GM19467 (cell line): ENCODE results near the gene RPS6KA2.

Source experiments
- ATAC-seq: cut with Tn5 transposase; IDR thresholded peaks from one replicate; pipeline ENCODE4 v1.9.1; 2021; ENCODE audit warnings: mild to moderate bottlenecking, moderate library complexity; ENCODE audit not compliant: unreplicated experiment

Gene RPS6KA2

DNA sequence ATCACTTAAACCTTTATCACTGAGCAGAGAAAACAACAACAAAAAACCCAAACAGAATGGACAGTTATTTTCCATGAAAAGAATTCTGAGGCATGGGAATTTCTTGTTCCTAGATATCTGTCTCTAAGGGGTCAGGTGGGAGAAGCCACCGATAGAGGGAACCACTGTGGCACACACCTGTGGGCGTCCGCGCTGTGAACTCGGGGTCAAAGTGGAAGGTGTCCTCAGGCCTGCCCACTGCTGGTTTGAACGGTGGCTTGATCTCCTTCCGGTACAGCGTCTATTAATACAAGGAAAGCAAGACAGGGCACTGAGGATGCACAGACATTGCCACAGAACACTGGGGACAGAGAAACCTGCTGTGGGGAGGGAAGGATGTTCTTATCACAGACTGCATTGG, 167.8 kb downstream of the RPS6KA2 start:
- ATAC-seq, result no peak

DNA sequence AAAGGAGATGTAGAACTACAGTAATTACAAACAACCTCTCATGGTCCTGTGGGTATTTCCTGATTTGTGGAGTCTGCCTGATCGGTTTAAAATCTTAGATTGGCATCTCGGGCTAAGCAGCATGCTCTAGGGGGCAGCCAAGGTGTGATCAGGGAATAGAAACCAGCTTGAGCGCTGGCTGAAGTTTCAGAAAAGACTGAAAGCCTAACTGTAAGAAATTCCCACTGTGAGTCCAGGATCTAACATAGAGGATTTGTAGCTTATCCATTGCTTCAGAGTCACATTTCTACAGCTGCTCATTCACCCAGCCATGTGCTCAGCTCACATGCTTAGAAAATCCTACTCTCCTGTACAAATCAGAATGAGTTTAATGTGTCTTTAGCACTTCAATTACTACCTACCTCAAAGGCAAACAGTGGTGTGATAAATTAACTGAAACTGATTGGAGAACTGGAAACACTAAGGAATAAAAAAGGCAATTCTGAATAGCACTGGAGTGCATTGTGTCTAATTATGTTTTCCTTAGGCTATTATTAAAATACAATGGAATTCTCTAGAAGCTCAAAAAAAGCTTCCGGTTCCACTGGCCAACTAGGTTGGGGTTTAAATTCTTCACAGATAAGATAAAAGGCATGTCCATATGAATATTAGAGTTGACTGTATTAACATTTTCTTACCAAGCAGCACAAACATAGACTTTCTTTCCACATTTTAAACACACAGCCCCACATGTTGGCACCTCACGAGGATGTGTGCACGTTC, 170.5 kb downstream of the RPS6KA2 start:
- no peak for ATAC-seq

DNA sequence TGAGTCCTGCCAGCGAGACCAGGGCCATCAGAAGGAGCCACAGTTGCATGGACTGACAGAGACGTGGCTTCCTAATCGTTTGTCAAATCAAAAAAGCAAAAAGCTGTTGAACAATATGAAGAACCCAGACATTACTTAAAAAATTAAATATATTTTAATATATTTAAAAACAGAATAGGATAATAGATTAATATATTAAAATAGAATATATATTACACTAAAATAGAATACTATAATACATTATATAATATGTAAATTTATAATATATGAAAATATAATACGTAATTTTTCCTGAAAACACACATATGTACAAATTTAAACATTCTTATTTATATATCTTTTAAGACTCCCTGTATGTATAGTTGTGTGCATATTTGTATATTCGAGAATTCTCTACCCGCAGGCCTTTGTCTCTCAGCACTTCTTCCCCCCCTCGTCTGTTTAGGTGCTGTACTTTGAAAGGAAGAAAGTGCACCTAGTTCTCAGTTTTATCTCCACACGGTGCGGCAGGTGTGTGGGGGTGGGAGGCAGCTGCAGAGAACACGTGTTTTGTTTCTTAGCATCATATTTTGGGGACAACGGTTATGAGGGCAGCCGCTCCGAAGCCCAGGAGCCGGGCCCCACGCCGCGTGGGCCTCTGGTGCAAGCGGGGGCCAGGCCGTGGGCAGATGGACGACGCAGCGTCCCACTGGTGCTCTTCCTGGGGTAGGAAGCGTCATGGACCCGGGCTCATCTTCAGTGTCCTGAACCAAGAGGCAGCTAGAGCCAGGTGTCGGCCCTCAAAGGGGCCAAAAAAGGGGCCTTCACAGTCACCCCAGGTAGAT, 172.1 kb downstream of the RPS6KA2 start:
- ATAC-seq, result no peak

DNA sequence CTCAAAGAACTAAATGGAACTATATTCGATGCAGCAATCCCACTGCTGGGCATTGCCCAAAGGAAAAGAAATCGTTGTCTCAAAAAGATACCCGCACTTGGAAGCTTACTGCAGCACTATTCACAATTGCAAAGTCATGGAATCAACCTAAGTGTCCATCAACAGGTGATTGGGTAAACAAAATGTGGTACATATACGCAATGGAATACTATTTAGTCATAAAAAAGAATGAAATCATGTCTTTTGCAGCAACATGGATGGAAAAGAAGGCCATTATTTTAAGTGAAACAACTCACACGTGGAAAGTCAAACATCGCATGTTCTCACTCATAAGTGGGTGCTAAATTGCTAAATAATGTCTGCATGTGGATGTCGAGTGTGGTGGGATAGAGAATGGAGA, 173.4 kb downstream of the RPS6KA2 start:
- ATAC-seq, result no peak

DNA sequence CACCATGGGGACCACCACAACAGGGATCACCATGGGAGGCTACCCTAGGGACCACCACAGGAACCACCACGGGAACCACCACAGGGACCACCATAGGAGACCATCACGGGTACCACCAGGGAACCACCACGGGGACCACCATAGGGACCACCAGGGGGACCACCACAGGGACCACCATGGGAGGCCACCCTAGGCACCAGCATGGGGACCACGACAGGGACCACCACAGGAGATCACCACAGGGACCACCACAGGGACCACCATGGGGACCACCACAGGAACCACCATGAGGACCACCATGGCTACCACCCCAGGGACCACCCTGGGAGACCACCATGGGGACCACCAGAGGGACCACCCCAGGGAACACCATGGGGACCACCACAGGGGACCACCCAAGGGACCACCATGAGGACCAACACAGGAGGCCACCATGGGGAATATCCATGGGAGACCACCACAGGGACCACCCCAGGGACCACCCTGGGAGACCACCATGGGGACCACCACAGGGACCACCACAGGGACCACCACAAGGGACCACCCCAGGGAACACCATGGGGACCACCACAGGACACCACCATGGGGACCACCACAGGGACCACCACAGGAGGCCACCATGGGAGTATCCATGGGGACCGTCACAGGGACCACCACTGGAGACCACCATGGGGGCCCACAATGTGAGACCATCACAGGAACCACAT, 176.7 kb downstream of the RPS6KA2 start:
- ATAC-seq, result no peak

DNA sequence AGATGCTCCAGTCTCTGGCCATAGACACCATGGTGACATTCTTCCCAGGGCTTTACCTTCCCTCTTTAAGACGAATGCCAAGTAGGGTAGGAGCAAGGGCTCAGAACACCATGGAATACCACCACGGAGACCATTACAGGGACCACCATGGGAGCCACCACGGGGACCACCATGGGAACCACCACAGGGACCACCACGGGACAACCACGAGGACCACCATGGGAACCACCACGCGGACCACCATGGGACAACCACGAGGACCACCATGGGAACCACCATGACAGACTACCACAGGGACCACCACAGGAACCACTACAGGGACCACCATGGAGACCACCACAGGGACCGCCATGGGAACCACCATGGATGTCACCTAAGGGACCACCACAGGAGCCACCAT, 177.4 kb downstream of the RPS6KA2 start:
- no peak for ATAC-seq

DNA sequence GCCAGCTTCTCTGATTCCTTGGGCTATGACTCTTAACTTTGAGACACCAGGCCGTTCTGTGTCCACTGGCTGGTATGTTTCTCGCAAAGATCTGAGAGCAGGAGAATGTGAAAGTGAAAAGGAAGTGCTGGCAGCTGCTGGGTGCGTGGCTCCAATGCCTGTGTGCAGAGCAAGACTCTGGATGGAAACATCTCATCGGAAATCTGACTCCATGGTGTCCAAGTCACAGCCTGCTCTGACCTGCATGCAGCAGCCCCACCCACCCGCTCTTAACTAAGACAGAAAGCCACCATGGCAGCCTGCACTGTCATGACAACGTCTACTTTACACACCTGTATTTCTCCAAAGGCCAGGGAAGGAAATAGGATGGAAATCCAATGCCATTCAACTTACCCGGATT, 178.0 kb downstream of the RPS6KA2 start:
- no peak for ATAC-seq

DNA sequence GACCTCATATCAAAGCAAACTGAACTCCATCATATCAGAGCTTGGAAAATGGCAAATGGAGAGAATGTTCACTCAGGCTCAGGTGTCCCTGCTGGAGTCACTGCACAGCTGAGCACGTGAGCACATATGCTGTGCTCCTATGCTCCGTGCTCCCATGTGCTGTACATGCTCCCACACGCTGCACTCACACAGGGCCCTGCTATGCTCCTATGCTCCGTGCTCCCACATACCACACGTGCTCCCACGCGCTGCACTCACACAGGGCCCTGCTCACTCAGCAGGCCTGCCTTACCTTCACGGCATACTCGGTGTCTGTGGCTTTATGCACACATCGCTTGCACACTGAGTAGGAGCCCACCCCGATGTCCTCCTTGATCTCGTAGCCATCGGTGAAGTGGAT, 178.6 kb downstream of the RPS6KA2 start:
- ATAC-seq, result no peak

DNA sequence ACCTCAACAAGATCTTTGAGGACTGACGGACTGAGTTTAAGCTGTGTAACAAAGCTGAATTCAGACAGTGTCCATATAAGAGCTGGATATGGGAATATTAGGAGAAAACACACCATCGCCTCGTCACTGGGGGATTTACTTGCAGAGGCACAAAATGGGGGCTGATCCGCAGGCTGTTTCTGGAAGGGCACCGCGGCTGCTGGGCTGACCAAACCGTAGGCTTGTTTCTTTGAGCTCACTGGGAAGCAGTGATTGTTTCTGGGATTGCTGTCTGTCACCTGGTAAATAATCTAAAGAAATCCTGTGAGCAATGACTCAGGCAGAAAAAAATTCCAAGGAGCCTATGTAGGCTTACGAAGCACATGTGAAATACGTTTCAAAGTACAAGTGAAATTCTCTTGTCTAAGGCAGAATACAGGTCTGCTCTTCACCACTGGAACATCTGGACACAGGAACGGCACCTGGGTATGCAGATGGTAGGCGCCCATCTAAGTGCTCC, 180.4 kb downstream of the RPS6KA2 start:
- no peak for ATAC-seq

DNA sequence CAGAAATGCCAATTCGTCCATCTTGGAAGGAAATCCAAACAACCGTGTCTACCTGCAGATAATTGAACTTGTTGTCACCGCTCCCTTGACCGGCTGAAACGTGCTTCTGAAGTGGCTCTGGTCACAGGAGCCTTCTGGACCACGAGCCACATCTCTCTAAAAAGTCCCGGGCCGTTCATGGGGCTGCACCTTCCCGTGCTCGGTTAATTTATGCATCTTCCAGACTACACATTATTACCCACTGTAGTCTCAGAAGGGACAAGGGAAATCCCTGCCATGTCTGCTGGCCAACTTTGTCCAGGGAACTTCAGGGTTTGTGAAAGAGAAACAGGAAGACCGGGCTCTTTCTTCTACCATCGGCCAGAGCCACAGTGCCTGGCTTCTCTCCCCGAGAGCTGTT, 180.9 kb downstream of the RPS6KA2 start:
- ATAC-seq, result no peak

DNA sequence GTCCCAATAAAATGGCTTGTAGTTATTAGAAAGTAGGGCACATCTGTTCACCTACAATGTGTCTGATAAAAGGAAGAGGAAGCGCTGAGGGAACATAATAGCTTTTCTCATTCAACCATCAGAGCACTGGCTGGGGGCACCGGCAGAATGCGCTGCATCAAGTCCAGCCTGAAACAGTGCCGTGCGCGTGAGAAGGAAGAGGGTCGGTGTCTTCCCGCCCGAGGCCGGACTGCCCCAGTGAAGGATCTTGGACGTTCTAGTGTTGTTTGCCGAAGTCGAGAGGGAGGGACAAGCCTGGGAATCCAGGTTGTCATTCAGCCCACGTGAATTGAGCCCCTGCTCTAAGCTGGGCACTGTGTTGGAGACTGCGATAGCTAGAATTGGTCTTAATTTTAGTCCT, 182.6 kb downstream of the RPS6KA2 start:
- ATAC-seq, result no peak

DNA sequence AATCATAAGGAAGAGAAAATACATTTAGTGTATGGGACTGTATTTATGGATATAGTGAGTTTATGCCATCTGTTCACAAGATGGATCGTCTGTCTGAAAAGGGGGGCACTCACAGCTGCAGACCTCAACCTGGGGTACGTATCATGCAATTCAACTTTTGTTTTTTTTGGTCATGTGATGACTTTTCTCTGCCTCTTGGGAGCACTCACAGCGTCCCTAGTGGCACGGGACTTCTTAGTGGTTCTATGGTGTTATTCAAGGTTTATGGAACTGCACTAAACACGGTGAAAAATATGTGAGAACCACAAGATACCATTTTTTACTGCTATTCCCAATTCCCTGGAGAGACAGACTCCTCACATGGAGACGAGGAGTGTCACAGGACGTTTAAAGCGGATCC, 183.9 kb downstream of the RPS6KA2 start:
- ATAC-seq, result no peak

DNA sequence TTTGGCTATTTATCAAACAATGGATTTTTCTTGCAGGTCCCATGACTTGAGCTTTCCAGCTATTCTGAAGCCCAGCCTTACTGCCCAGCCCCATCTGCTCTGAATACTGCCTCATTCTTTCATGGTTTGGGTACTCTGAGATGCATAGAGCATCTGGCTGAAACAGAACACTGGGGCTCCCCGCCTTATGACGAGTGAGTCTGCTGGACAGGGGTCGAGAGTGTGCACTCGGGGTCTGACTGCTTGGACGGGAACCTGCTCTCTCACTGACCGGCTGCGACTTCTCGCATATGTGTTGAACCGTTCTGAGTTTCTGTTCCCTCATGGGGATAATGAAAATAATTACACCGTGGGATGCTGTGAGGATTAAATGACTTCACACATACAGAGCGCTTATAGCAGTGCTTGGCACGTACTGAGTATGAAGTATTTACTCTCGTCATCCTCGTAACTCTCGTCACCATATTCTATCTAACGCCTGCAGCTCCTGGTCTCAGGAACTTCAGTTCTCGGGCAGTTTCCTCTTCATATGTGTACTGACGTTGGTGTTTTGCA, 184.8 kb downstream of the RPS6KA2 start:
- no peak for ATAC-seq

DNA sequence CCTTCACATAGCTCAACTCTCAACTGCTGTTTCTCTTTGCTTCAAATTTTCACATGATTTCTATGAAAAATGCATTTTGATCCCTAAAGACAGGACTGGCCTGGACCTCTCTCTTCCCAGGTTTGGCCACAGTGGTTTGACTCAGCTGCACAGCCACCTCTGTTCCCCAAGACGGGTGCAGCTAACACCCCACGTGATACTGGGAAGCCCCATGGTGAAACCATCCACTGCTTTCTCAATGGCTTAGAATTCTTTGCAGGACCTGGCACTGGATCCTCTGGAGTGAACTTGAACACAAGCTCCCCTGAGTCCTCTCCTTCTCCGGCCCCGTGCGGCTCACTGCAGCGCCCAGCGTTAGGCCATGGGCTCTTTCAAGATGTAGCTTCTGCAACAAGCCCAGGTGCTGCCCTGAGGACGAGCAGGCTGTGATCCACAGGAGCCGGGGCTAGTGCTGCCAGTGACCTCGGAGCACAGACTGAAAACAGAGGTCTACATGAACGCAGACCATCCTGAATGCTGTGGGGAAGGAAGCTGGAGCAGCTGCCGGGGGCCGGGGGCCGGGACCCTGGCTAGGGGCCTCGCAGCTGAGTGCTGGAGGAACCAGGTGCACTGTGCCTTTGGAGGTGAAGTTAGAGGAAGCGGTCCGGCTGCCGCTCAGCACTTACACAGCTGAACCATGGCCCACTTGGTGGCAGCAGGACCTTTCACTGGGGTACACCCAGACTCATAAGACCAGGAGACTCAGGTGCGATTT, 185.5 kb downstream of the RPS6KA2 start:
- no peak for ATAC-seq

DNA sequence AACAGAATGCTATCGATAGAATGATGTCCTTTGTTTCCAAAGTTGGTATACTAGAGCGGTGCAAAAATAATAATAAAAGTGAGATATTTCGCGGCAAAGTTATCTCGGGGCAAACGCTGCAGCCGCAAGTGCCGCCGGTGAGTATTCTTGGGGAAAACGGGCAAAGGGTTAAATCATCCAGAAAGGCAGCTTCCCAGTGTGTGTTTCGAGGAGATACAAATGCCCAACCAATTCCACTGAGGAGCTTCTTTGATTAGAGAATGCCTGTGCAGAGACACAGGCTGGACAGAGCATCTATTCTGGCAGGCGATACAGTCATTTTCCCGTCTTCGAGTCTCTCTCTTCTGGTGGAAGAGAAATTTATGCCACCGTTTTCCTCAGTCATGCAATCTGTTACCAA, 186.3 kb downstream of the RPS6KA2 start:
- ATAC-seq, result no peak

DNA sequence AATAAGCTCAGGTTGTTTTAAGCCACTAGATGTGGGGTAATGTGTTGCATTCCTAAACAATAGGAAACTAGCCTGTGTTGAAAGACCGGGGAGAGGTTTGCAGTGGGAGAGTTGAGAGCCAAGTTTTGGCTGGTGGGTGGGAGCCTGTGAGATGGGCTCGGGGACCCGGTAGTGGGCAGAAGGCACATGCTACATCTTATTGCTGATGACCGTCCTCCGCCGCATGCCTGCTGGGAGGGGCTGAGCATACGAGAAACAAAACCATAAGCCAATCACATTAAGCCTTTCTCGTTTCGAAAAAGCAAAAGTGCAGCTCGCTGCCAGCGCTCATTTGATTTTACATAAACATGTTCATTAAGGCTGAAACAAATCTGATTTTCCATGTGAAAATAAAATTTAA, 186.9 kb downstream of the RPS6KA2 start:
- ATAC-seq, result no peak

DNA sequence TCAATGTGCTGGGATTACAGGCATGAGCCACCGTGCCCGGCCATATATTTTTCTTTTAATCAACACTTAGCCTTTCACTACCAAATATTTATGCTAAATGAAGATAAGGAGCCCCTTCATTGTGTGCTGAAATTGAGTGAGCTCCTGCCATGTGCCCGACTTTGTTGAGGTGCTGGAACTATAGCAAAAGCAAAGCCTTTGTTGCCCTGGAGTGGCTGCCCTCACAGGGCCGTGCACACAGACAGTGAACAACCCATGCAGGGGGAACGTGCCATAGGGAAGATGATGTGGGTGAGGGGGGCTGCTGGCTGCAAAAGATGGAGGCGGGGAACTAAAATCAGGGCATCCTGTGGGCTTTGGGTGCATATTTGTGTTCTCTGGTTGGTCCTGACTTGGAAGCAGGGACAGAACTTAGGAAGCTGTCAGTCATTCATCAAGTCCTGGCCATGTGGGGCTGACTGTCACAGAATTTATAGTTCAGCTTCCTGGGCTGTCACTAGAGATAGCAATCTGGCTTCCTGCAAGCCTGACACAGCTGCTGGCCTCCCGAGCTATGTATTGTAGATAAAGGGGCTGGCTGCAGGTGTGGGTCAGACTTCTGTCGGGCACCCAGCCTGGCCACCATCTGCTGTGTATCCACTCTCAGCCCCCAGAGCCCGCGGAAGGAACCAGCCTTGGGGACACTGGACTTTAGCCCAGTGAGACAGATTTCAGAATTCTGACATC, 187.5 kb downstream of the RPS6KA2 start:
- no peak for ATAC-seq

DNA sequence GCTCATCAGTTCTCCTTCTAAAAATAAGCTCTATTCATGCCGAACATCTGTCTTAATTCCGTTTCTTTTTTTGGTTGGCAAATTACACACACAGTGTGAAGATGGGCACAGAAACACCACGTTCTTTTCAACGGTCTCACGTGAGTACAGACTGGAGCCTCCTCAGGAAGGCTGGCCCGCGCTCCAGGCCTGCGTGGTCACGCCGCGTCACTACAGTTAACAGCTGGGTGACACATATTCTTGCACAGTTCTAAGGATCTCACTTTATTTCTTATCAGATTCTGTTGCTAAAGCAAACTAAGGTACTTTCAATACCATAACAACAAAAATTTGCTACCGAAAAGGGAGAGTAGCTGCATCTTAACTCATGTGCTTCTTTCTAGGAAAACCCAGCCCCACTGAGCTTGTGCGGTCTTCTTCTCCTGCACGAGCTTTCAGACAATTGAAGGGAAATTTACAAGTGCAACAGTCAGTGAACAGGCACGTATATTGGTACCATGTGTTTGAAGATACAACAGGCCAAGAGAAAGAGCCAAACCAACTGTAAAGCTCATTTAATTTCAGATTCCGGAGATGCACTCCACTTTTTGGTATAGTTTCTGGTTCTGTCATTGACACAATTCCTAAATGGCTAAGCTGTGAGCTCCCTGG, 188.7 kb downstream of the RPS6KA2 start:
- no peak for ATAC-seq

DNA sequence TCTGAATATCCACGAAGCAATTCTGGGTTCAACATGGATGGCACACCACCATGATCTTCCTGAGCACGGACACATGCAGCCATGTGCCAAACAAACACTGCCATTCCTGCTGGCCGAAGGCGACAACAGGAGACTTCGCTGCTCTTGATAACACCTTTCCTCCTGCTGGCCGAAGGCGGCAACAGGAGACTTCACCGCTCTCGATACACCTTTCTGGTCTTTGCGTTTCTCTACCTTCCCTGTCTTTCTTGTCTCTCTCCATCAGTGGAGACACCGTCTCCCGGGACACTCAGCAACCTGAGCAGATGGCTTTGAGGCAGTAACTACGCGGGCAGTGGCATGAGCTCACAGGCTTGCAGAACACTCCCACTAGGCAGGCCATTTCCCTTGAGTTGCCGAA, 189.4 kb downstream of the RPS6KA2 start:
- ATAC-seq, result no peak
